Body of pancreas (tissue), 4 donors: ENCODE results near the gene SLC1A5.

Experiments
- POLR2A ChIP-seq, 3 donors: fragments of 450-650 bp; IDR thresholded peaks; one replicate each; pipeline ENCODE4 v1.6.1; 2016; ENCODE audit warnings: antibody characterized with exemption in 3 of 3, mild to moderate bottlenecking in 2 of 3
- TF ChIP-seq, protein P1 (sequence below), 7 experiments: fragments of 450-650 bp in 4 of 7; fragments of 200-600 bp in 3 of 7; sonication (generic) in 3 of 7; IDR thresholded peaks; one replicate each; pipeline ENCODE4 v1.5.1; 2016 to 2019; ENCODE audit warnings: antibody characterized with exemption in 7 of 7

- TF ChIP-seq POLR2A (IDR thresholded peaks at IDR 0.05): no peak
- TF ChIP-seq, protein P1, sequence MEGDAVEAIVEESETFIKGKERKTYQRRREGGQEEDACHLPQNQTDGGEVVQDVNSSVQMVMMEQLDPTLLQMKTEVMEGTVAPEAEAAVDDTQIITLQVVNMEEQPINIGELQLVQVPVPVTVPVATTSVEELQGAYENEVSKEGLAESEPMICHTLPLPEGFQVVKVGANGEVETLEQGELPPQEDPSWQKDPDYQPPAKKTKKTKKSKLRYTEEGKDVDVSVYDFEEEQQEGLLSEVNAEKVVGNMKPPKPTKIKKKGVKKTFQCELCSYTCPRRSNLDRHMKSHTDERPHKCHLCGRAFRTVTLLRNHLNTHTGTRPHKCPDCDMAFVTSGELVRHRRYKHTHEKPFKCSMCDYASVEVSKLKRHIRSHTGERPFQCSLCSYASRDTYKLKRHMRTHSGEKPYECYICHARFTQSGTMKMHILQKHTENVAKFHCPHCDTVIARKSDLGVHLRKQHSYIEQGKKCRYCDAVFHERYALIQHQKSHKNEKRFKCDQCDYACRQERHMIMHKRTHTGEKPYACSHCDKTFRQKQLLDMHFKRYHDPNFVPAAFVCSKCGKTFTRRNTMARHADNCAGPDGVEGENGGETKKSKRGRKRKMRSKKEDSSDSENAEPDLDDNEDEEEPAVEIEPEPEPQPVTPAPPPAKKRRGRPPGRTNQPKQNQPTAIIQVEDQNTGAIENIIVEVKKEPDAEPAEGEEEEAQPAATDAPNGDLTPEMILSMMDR (IDR thresholded peaks at IDR 0.05): no peak
Measured at GRCh38 chr19:46737761-46738171, 50.6 kb downstream of the SLC1A5 start.
